PC-9 (cell line): ENCODE measurements around the gene TMEFF2. TPM values are rescaled to one million over a fixed set of nuclear protein-coding genes. Genes with fewer than 3 reads are reported as not detected.

Source experiments
- BruUV-seq: library from RNA; stranded (reverse); fragments of 400-500 nt; replicated peaks from 2 replicates; lab custom pipeline; 2021; lab: Mats Ljungman, UMichigan
- CTCF ChIA-PET: fragments of 300-600 bp; sonication (Branson Sonifier 250); formaldehyde crosslinking; loops from one replicate; lab custom pipeline; 2022; ENCODE audit warnings: antibody characterized with exemption; lab: Charles Lee
- POLR2A ChIA-PET: fragments of 300-600 bp; sonication (Branson Sonifier 250); formaldehyde crosslinking; loops from one replicate; lab custom pipeline; 2022; ENCODE audit warnings: antibody characterized with exemption; ENCODE audit not compliant: unreplicated experiment; lab: Charles Lee
- DNase-seq, 2 experiments: peaks; one replicate each; pipeline versions ENCODE4 v3.0.0 to v3.0.0-alpha.2; 2015 to 2022; ENCODE audit warnings: mixed read lengths in 1 of 2
- H2AFZ ChIP-seq: fragments of 200-600 bp; sonication (generic); 2 replicates; pipeline ENCODE4 v1.8.1; 2017; ENCODE audit warnings: antibody characterized with exemption
- H3F3A ChIP-seq: fragments of 200-600 bp; sonication (generic); 2 replicates; pipeline ENCODE4 v1.8.1; 2017; ENCODE audit warnings: antibody characterized with exemption, mild to moderate bottlenecking, low read depth; ENCODE audit not compliant: insufficient read depth
- H3K27ac ChIP-seq: fragments of 200-600 bp; sonication (generic); 2 replicates; pipeline ENCODE4 v1.6.1; 2016; ENCODE audit warnings: mixed run types
- H3K27me3 ChIP-seq: fragments of 200-600 bp; sonication (generic); 2 replicates; pipeline ENCODE4 v1.6.1; 2016; ENCODE audit warnings: low read depth, mixed run types; ENCODE audit not compliant: insufficient read depth
- H3K36me3 ChIP-seq: fragments of 200-600 bp; sonication (generic); 2 replicates; pipeline ENCODE4 v1.6.1; 2016; ENCODE audit warnings: low read depth, mixed run types
- H3K4me1 ChIP-seq: fragments of 200-600 bp; sonication (generic); replicated peaks from 2 replicates; pipeline ENCODE4 v1.6.1; 2016; ENCODE audit warnings: mixed run types; ENCODE audit not compliant: insufficient read depth
- H3K4me2 ChIP-seq: fragments of 200-600 bp; sonication (generic); 2 replicates; pipeline ENCODE4 v1.6.1; 2017; ENCODE audit warnings: mixed run types
- H3K4me3 ChIP-seq: fragments of 200-600 bp; sonication (generic); 2 replicates; pipeline ENCODE4 v1.6.1; 2016; ENCODE audit warnings: mixed run types
- H3K79me2 ChIP-seq: fragments of 200-600 bp; sonication (generic); 2 replicates; pipeline ENCODE4 v1.6.1; 2017; ENCODE audit warnings: low read depth, mixed run types
- H3K9me2 ChIP-seq: fragments of 200-600 bp; sonication (generic); 2 replicates; pipeline ENCODE4 v1.8.1; 2017; ENCODE audit warnings: mild to moderate bottlenecking; ENCODE audit not compliant: insufficient read depth
- H3K9me3 ChIP-seq: fragments of 200-600 bp; sonication (generic); 2 replicates; pipeline ENCODE4 v1.8.1; 2016; ENCODE audit warnings: low read depth; ENCODE audit not compliant: insufficient read depth
- H4K20me1 ChIP-seq: fragments of 200-600 bp; sonication (generic); 2 replicates; pipeline ENCODE4 v1.8.1; 2017; ENCODE audit not compliant: insufficient read depth
- CTCF ChIP-seq: fragments of 200-600 bp; sonication (generic); conservative IDR thresholded peaks from 2 replicates; pipeline ENCODE4 v1.6.1; 2017; ENCODE audit warnings: mixed run types, antibody characterized with exemption, mild to moderate bottlenecking, moderate library complexity
- EZH2 ChIP-seq: fragments of 200-600 bp; sonication (generic); IDR thresholded peaks from 2 replicates; pipeline ENCODE4 v1.8.0; 2017; ENCODE audit warnings: antibody characterized with exemption, low read depth
- intact Hi-C: fragments of 100-400 bp; cut with micrococcal nuclease; formaldehyde crosslinking; loops from one replicate; pipeline ENCODE4 v1.10.0; 2022; ENCODE audit not compliant: unreplicated experiment
- total RNA-seq: library from RNA; stranded (reverse); gene quantifications from 2 replicates; pipeline ENCODE4 v1.2.3, GENCODE V29; 2021

The TMEFF2 gene
- total RNA-seq, 1 experiment from 2014 or later: not detected

DNA sequence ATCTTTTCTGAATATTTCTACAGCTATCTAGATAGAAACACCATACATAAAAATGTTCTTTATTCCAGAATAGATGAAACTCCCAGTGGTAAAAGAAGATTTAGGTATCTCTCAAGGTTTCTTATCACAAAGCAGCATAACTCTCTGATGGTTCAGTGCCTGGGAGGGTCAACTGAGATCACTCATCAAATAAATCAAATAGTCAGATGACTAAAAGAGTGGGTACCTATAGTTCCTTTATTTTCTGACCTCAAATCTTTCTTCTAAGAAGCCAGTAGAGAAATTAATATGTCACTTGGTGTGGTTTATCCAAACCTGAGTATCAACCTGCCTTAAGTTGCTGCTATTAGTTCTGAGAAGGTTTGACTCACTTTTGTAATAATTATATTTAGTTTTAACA lies 120.9 kb downstream of the TMEFF2 start:
- ChIA-PET CTCF (no interaction called here), POLR2A (no interaction called here)
- H3K4me3 ChIP-seq: no peak overlapping the region
- BruUV-seq: no TSS peak
- H3K27me3 ChIP-seq: no peaks in the 10 kb centered on the region
- H3K9me3 ChIP-seq: no peaks in the 10 kb centered on the region
- intact Hi-C loops: no loop called here
- no peak overlapping the region for H3K27ac ChIP-seq
- H3K4me1 ChIP-seq: no peaks in the 10 kb centered on the region
- no peaks in the 10 kb centered on the region for H3K9me2 ChIP-seq
- no peaks in the 10 kb centered on the region for H4K20me1 ChIP-seq
- no peak for DNase-seq
- no peak overlapping the region for H3K4me2 ChIP-seq
- no peaks in the 10 kb centered on the region for H3K36me3 ChIP-seq
- no peaks in the 10 kb centered on the region for H3F3A ChIP-seq
- H3K79me2 ChIP-seq: no peaks in the 10 kb centered on the region
- no peak for TF ChIP-seq CTCF
- no peak for TF ChIP-seq EZH2
- H2AFZ ChIP-seq: no peak overlapping the region

DNA sequence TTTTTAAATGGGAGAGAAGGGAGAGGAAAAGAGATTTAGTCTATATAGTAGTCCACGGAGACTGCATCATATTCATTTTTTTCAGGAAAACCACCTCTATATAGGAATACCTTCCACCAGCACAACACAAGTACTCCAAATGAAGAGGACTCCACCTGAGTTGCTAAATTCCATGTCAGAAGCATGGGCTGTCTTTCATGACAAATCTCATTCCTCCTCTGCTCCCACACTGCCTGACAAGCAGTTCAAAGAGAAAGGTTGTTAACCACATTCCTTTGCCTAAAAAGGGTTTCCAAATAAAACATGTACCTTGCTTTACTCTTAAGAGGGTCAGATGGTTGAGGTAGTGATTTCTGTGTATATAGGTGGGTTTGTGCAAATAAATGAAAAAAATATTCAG lies 122.0 kb downstream of the TMEFF2 start:
- Histone ChIP-seq H3K36me3 (no peaks in the 10 kb centered on the region), H4K20me1 (no peaks in the 10 kb centered on the region), H3K4me3 (no peak overlapping the region), H3F3A (no peaks in the 10 kb centered on the region), H3K9me2 (no peaks in the 10 kb centered on the region), H3K27me3 (no peaks in the 10 kb centered on the region), H3K4me1 (no peaks in the 10 kb centered on the region), H3K79me2 (no peaks in the 10 kb centered on the region), H3K9me3 (no peaks in the 10 kb centered on the region), H3K4me2 (no peak overlapping the region), H2AFZ (no peak overlapping the region), H3K27ac (no peak overlapping the region)
- DNase-seq: no peak
- TF ChIP-seq EZH2: no peak
- TF ChIP-seq CTCF: no peak
- ChIA-PET POLR2A (no interaction called here), CTCF (no interaction called here)
- intact Hi-C loops: no loop called here
- BruUV-seq: no TSS peak

- TF ChIP-seq EZH2: no peak
- TF ChIP-seq CTCF: no peak
- DNase-seq: no peak
- intact Hi-C loops: no loop called here
- no peaks in the 10 kb centered on the region for H3K79me2 ChIP-seq
- no peaks in the 10 kb centered on the region for H3K9me2 ChIP-seq
- H2AFZ ChIP-seq: no peak overlapping the region
- no peaks in the 10 kb centered on the region for H3K4me1 ChIP-seq
- H3F3A ChIP-seq: no peaks in the 10 kb centered on the region
- ChIA-PET CTCF (no interaction called here), POLR2A (no interaction called here)
- no peaks in the 10 kb centered on the region for H3K36me3 ChIP-seq
- no peak overlapping the region for H3K4me2 ChIP-seq
- H3K27me3 ChIP-seq: no peaks in the 10 kb centered on the region
- H3K4me3 ChIP-seq: no peak overlapping the region
- H3K27ac ChIP-seq: no peak overlapping the region
- H3K9me3 ChIP-seq: no peaks in the 10 kb centered on the region
- H4K20me1 ChIP-seq: no peaks in the 10 kb centered on the region
- BruUV-seq: no TSS peak
Observed at GRCh38 chr2:192072261-192072660, 122.5 kb downstream of the TMEFF2 start.
